Motor neuron (in vitro differentiated cells): Measurements from ENCODE around the gene DUSP16. TPM values are rescaled to one million over a fixed set of nuclear protein-coding genes. Genes with fewer than 3 reads are reported as not detected.
"Not testable (repeated sequence)": the region's sequence is repeated elsewhere in the genome, so short reads cannot be mapped to it uniquely, and the experiment has no call there.

Source experiments
- ATAC-seq, 8 experiments: fragments of 200-7000 bp; cut with Tn5 transposase; replicated peaks in 6 of 8; 2 replicates each; pipeline ENCODE4 v1.8.0; 2021; ENCODE audit warnings: mild to moderate bottlenecking in 8 of 8, moderate library complexity in 8 of 8
- H3K27ac ChIP-seq, 2 donors: fragments of 250-450 bp; sonication (Bioruptor Pico); 2 replicates each; pipeline ENCODE4 v1.9.0; 2021; ENCODE audit warnings: antibody characterized with exemption in 2 of 2, mild to moderate bottlenecking in 2 of 2, moderate library complexity in 1 of 2
- H3K4me1 ChIP-seq, 2 donors: fragments of 250-450 bp; sonication (Bioruptor Pico); replicated peaks in 1 of 2; 2 replicates each; pipeline ENCODE4 v1.6.1; 2021; ENCODE audit warnings: antibody characterized with exemption in 2 of 2, mild to moderate bottlenecking in 2 of 2, moderate library complexity in 1 of 2
- H3K4me3 ChIP-seq, 5 donors: fragments of 250-450 bp; sonication (Bioruptor Pico); 2 replicates each; pipeline ENCODE4 v1.9.0; 2021; ENCODE audit warnings: antibody characterized with exemption in 5 of 5, mild to moderate bottlenecking in 5 of 5, moderate library complexity in 4 of 5
- WGBS, 10 experiments: fragments of 450-650 bp; shearing (Covaris generic); methylation state at CpG; one replicate each; pipeline ENCODE4 v1.0.0; 2022; 5-methylcytosine and 5-hydroxymethylcytosine counted together
- in situ Hi-C, 9 experiments: fragments of 400-800 bp; cut with MboI; loops; one replicate each; pipeline ENCODE4 v1.15.0; 2021; ENCODE audit warnings: low sequenced_read_pairs in 9 of 9, low pct_unique_long_range_greater_than_20kb in 2 of 9; ENCODE audit not compliant: unreplicated experiment in 9 of 9
- total RNA-seq, 8 experiments: library from RNA; unstranded; fragments of 300-600 nt; gene quantifications; 2 replicates each; pipeline versions ENCODE4 v1.2.3 to v1.2.4, GENCODE V29; 2022

The DUSP16 gene
- total RNA-seq, 8 experiments from 2014 or later = 5.3 to 33.9 (median 25.0) TPM

DNA sequence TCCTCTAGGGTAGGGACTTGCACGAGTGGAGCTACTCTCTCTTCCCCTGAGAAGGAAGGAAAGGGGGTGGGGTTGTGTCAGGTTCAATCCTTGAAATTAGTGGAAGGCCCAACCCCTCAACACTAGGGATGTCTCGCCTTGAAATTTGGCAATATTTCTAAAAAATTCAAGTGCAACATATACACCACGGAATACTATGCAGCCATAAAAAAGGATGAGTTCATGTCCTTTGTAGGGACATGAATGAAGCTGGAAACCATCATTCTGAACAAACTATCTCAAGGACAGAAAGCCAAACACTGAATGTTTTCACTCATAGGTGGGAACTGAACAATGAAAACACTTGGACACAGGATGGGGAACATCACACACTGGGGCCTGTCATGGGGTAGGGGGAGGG is 33.9 kb upstream of the DUSP16 start:
- ATAC-seq, H3K4me1 ChIP-seq, in situ Hi-C loops, H3K4me3 ChIP-seq, H3K27ac ChIP-seq: not testable (repeated sequence)
- 29 to 100% (median 71%) methylated on average over 1 to 3 of the region's 3 CpGs; no CpG with 5 or more reads in 1 of the 10 experiments for WGBS, 10 experiments

DNA sequence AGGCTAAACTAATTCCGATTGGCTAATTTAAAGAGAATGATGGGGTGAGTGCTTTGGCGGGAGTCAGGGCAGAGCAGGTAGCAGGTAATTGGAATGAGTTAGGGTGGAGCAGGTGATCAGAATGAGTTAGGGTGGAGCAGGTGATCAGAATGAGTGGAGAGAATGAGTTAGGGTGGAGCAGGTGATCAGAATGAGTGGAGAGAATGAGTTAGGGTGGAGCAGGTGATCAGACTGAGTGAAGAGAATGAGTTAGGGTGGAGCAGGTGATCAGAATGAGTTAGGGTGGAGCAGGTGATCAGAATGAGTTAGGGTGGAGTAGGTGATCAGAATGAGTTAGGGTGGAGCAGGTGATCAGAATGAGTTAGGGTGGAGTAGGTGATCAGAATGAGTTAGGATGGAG is 33.3 kb upstream of the DUSP16 start:
- no CpG with 5 or more reads among the region's 2 CpGs for WGBS, 10 experiments
- H3K4me3 ChIP-seq, H3K27ac ChIP-seq, H3K4me1 ChIP-seq, in situ Hi-C loops, ATAC-seq: not testable (repeated sequence)

DNA sequence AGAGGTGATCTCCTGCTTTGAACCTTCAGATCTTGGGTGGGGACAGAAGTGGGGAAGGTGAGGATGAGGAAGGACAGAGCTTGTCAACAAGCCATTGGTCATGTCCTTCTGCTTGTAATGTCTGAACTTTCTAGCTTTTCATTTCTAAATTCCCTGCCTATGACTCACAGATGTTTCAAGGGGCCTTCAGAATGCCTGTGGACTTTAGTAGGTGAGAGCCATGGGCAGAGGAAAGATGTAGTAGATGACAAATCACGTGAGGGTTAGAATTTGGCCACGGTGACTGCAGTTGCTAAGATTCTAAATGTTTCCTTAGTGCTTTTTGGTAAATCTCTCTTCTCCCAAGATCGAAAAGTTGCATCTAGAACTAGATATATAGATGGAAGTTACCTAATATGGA is 30.3 kb upstream of the DUSP16 start:
- Histone ChIP-seq H3K4me1 (no peaks in the 10 kb centered on the region), H3K4me3 (no peak overlapping the region), H3K27ac (no peak overlapping the region)
- ATAC-seq = no peak
- in situ Hi-C loops = no loop called here
- 25 to 86% (median 72%) methylated on average over 1 to 3 of the region's 3 CpGs; no CpG with 5 or more reads in 1 of the 10 experiments for WGBS, 10 experiments

DNA sequence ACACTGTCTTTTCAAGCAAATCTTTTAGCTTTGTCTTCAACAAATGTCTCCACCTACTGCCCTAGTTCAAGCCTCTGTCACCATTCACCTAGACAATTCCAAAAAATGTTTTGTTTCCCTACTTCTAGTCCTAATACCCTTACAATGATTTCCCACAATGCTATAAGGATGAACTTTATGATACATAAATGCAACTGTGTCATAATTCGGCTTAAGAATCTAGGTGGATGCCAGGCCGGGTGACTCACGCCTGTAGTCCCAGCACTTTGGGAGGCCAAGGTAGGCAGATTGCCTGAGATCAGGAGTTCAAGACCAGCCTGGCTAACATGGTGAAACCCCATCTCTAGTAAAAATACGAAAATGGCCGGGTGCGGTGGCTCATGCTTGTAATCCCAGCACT is 28.3 kb upstream of the DUSP16 start:
- in situ Hi-C loops = no loop called here
- 61 to 100% (median 90%) methylated on average over 1 to 4 of the region's 6 CpGs; no CpG with 5 or more reads in 5 of the 10 experiments for WGBS, 10 experiments
- H3K27ac ChIP-seq = no peak overlapping the region
- H3K4me1 ChIP-seq = no peaks in the 10 kb centered on the region
- no peak for ATAC-seq
- no peak overlapping the region for H3K4me3 ChIP-seq

DNA sequence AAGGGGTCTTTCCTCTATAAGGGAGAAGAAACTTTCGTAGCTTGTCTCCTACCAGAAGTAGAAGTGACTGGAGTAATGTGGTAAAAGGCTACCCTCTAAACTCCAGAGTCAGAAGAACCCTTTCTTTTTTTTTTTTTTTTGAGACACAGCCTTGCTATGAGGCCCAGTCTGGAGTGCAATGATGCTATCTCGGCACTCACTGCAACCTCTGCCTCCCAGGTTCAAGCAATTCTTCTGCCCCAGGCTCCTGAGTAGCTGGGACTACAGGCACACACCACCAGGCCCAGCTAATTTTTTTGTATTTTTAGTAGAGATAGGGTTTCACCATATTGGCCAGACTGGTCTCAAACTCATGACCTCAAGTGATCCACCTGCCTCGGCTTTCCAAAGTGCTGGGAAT is 25.8 kb upstream of the DUSP16 start:
- 38 to 94% (median 73%) methylated on average over 1 to 3 of the region's 3 CpGs; no CpG with 5 or more reads in 2 of the 10 experiments for WGBS, 10 experiments
- in situ Hi-C loops, ATAC-seq: not testable (repeated sequence)

DNA sequence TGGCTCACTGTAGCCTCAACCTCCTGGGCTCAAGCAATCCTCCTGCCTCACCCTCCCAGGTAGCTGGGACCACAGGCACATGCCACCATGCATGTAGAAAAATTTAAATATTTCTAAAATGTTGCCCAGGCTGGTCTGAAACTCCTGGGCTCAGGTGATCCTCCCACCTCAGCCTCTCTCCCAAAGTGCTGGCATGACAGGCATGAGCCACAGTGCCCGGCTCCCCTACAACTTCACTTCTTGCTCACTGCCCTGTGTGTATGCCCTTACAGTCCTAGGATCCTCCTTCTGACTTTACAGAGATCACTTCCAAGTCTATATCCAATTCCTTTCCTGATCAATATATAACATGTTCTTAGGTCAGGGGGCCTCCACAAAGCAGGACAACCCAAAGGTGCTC is 25.2 kb upstream of the DUSP16 start:
- ATAC-seq = no peak
- no peak overlapping the region for H3K27ac ChIP-seq
- no peaks in the 10 kb centered on the region for H3K4me1 ChIP-seq
- in situ Hi-C loops = no loop called here
- 63 to 100% (median 100%) methylated on average over 1 of the region's 1 CpG; no CpG with 5 or more reads in 6 of the 10 experiments for WGBS, 10 experiments
- no peak overlapping the region for H3K4me3 ChIP-seq

More for the DNA sequence above, 25.8 kb upstream of the DUSP16 start:
- not testable (repeated sequence) for H3K4me3 ChIP-seq, H3K4me1 ChIP-seq, H3K27ac ChIP-seq

DNA sequence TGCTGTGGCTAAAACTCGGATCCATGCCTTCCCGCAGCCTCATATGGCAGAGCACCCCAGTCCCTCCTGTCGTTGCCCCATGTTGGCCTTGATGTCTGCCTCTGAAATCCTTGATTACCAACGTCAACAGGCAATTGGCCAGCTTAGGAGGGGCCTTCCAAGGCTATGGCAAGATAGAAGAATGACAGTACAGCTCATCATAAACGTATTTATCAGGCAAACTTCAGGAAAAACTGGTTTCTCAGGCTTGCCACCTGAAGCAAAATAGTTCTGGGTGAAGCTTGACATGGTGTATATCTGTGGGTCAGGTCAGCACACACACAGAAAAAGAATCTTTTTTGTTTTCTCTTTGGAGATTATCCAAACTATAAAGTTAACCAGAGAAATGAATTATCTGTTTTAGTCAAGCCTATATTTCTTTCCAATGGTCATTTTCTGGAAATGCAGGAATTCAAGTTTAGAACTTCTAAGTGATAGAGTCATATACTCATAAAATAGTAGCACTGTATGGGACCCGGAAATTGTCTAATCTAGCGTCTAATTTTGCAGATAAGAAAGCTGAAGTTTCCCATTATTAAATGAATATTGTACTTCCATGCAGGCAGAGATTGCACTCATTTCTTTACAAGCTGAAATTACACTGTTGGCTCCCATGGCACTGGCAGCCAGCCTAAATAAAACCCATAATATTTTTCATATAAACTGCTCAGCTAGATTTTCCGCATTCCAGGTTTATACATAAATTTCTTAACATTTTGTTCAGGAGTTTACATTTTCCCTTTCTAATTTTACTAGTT is 24.4 kb upstream of the DUSP16 start:
- no peak for ATAC-seq
- 56 to 96% (median 79%) methylated on average over 3 to 7 of the region's 8 CpGs for WGBS, 10 experiments
- Histone ChIP-seq H3K4me1 (no peaks in the 10 kb centered on the region), H3K27ac (no peak overlapping the region), H3K4me3 (no peak overlapping the region)
- in situ Hi-C loops = no loop called here

DNA sequence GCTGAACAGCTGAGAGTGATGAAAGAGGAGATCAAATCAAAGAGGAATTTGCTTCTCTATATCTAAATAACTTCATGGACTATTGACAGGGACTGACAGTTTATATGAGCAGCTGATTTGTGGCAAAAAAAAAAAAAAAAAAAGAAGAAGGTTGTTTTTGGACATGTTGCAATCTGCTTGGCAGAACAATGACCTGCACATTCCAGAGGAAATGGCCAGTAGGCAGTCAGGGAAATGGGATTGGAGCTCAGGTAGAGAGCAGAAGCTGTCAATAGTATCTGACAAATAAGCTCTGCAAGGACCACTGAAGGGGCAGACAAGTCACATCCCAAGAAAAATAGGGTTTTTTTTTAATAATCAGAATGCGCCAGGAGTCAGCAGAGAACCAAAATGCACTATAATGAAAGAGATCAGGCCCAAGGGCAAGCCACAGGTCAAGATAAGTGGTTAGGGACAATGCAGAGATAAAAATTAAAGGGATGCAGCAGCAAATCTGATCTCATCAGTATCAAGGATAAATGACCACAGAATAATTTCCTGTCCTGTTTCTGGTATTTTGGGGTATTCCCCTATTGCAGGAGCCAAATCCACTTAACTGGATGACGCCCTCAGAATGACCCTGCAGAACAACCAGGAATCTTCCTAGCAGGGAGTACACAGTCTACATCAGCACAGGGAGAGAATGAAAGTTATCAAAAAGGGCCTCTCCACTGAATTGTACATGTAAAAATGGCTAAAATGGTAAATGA is 22.6 kb upstream of the DUSP16 start:
- Histone ChIP-seq H3K4me3 (no peak overlapping the region), H3K4me1 (no peaks in the 10 kb centered on the region), H3K27ac (no peak overlapping the region)
- peak in 2 of 8 experiments; percentile 67 to 68 for ATAC-seq
- in situ Hi-C loops = no loop called here
- WGBS, 10 experiments = 48 to 100% (median 85%) methylated on average over 1 to 2 of the region's 2 CpGs; no CpG with 5 or more reads in 2 of the 10 experiments

DNA sequence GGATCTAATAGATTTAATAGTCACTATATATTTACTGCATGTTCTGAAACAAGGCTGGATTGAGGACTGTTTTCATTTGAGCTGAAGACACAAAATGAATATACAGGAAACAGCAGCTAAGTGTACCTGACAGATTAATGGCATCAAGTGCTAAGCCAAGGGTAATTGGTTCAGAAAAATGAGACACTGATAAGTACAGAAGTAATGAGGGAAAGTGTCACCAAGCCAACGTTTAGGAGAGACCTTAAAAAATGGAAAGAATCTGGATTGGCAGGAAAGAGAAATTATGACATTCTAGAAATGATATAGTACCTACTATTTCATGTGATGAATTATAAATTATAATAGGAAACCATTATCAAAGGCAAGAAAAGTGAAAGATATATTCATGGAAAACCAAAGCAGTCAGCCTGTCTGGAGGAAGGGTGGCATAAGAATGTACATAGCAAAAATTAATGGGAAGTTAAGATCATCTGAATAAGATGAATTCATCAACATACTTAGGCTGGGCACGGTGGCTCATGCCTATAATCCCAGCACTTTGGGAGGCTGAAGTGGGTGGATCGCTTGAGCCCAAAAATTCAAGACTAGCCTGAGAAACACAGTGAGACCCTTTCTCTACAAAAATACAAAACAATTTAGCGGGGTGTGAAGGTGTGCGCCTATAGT is 21.0 kb upstream of the DUSP16 start:
- Histone ChIP-seq H3K4me1 (no peaks in the 10 kb centered on the region), H3K4me3 (no peak overlapping the region), H3K27ac (no peak overlapping the region)
- in situ Hi-C loops = no loop called here
- 0 to 83% (median 59%) methylated on average over 1 to 5 of the region's 5 CpGs for WGBS, 10 experiments
- ATAC-seq = peak in 3 of 8 experiments; percentile 62 to 67 (median 63)

DNA sequence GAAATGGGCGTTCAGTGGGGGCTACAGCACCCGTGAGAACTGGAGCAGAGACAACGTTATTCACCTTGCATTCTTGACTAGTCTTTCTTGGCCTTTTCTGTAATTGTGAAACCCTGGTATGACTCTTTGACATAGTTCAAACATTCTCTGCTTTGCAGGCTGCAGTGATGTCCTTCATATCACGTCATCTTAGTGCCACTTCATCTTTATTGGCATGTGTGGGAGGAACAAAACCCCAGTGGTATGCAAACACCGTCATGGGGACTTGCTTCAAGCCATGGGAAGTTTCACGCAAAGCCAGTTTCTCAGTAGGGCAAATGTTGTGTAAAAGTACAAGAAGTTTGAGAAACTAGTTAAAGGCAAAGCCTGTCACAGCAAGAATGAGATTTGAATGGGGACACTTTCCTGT is 20.2 kb upstream of the DUSP16 start:
- WGBS, 10 experiments = 47 to 95% (median 64%) methylated on average over 2 to 6 of the region's 6 CpGs
- no peaks in the 10 kb centered on the region for H3K4me1 ChIP-seq
- no peak overlapping the region for H3K27ac ChIP-seq
- ATAC-seq = no peak
- no peak overlapping the region for H3K4me3 ChIP-seq
- in situ Hi-C loops = no loop called here

DNA sequence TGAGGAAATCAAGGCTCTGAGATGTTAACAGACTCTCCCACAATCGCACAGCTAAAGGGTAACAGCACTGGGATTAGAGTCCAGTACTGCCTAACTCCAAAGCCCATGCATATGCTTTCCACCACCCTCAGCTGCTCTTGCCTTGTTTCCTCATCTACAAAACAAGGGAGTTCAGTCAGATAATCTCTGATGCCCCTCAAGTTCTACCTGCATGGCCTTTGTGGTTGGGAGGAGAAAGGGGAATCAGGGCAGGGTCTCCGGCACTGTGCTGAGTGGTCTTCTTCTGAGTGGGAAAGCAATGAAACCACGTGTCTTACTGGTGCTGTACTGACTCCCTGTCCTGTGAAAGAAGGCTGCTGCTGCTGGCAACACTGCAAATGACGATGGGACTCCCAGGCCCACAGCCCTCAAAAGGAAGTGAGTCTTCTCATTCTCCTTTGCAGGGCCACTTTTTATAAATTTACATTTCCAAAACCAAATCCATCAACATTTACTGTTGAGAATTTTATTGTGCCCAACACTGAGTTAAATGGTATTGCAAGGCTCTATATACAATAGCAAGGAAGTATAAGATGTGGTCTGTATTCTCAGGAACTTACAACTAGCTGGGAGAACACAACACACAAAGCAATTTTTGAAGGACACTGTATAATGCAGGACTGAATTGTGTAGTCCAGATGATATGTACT is 19.7 kb upstream of the DUSP16 start:
- H3K4me1 ChIP-seq = no peaks in the 10 kb centered on the region
- no peak overlapping the region for H3K27ac ChIP-seq
- ATAC-seq = no peak
- WGBS, 10 experiments = 0 to 100% (median 86%) methylated on average over 1 to 4 of the region's 4 CpGs; no CpG with 5 or more reads in 2 of the 10 experiments
- in situ Hi-C loops = no loop called here
- H3K4me3 ChIP-seq = no peak overlapping the region

DNA sequence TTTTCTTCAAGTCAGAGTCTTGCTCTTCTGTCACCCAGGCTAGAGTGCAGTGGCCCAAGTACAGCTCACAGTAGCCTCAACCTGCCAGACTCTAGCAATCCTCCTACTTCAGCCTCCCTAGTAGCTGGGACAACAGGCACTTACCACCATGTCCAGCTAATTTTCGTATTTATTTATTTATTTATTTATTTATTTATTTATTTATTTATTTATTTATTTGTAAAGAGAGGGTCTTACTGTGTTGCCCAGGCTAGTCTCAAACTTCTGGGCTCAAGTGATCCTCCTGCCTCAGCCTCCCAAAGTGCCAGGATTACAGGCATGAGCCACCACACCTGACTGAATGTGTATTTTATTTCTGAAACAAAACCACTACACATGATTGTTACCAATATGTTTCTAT is 18.1 kb upstream of the DUSP16 start:
- H3K4me3 ChIP-seq, H3K4me1 ChIP-seq, in situ Hi-C loops, ATAC-seq, H3K27ac ChIP-seq: not testable (repeated sequence)
- 0 to 100% (median 73%) methylated on average over 1 of the region's 1 CpG; no CpG with 5 or more reads in 2 of the 10 experiments for WGBS, 10 experiments
